Superior temporal gyrus (tissue), 1 donor: ENCODE measurements around the gene NPHP4.

Experiments used
- DNase-seq: peaks from one replicate; pipeline ENCODE4 v3.0.0-alpha.2; 2016; ENCODE audit errors: extremely low spot score

The NPHP4 gene

DNA sequence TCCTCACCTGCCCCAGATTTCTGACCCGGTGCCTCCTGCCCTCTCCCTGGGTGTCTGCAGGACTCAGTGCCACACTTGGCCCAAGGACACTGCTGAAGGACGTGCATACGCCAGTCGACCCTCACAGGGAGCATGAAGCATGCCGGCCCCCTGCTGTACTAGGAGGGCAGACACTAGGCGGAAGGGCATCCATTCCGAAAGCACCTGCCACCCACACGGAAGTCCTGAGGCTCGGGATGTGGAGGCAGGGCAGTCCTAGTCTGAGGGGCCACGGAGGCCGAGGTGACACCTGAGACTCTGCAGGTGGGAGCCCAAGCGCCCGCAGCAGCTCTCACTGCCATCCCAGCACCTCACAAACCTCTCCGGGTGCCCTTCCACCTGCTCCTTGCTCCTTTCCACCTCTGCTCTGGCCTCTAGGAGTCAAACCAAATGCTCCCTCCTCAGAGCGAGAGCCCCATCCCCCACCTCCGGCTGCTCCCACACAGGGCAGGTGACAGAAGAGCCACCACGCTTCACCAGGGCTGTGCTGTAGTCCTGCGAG, 2.4 kb downstream of the NPHP4 start:
- no peak for DNase-seq

DNA sequence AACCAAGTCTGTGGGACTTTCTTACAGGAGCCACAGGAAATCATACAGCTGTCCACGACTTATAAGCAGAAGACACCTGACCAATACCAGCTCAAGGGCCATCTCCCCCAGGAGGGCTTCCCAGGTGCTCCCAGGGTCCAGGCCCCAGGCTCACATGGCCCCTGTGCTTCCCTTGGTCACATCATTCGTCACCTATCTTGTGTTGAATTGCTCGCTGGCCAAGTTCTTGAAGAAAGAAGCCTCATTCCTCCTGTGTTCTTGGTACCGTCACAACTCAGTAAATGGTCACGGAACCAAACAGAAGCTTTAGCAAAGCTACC, 3.0 kb downstream of the NPHP4 start:
- no peak for DNase-seq

- no peak for DNase-seq
Observed at GRCh38 chr1:5988596-5989285, 3.5 kb downstream of the NPHP4 start.

DNA sequence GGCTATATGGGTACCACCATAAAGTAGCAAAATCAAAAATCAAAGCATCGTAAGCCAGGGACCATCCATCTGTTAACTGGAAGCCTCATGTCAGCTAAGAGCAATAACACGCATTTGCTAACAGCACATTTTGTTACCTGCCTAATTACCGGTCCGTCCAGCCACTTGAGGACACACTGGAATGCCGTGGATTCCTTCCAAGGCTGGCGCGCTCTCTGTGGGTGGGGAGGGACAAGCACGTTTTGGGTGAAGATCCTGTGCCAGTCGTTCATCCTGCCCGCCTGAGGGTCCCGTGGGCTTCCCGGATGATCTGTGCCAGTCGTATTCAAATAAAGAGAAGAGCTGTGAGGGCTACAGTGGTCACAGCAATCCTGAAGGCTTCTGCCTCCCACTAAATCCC, 6.2 kb downstream of the NPHP4 start:
- DNase-seq, result no peak

- no peak for DNase-seq
Observed at GRCh38 chr1:5985250-5985649, 7.0 kb downstream of the NPHP4 start.

DNA sequence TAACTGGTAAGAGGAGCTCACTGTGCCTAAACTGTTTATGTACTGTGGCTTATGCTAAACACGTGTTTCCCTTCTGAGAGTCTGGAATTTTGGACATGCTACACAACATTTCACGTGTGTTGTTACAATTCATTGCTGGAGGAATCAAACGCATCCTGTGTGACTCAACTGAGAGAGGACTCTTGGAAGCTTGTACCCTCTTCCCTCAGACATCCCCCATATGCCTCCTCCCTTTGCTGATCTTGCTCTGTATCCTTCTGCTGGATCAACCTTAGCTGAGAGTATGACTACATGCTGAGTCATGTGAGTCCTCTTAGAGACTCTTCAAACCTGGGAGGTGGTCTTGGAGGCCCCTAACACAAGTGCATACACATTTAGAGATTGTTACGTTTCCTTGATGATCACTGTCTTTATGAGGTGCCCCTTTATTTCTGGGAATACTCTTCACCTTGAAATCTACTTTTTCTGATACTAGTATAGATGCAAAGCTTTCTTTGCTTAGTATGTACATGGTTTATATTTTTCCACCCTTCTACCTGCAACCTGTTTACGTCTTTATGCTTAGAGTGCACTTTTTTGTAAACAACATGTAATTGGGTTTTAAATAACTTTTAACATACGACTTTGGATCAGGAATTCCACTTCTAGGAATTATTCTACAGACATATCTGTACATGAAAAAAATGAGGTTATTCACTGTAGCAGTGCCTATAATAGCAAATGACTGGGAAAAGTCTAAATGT, 8.7 kb downstream of the NPHP4 start:
- no peak for DNase-seq

GRCh38 chr1:5982868-5983267, 9.4 kb downstream of the NPHP4 start:
- DNase-seq, result no peak

DNA sequence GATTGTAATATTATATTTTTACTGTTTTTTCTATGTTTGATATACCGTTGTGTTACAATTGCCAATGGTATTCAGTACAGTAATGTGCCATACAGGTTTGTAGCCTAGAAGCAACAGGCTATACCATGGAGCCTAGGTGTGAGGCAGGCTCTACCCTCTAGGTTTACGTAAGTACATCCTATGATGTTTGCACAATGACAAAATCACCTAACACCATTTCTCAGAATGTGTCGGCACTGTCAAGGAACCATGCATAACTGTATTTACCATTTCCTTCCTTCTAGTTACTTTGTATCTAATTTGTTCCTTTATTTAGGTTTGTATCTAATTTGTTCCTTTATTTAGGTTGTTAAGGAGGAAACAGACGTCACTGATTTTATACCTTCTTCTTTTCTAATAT, 9.9 kb downstream of the NPHP4 start:
- DNase-seq, result no peak

DNA sequence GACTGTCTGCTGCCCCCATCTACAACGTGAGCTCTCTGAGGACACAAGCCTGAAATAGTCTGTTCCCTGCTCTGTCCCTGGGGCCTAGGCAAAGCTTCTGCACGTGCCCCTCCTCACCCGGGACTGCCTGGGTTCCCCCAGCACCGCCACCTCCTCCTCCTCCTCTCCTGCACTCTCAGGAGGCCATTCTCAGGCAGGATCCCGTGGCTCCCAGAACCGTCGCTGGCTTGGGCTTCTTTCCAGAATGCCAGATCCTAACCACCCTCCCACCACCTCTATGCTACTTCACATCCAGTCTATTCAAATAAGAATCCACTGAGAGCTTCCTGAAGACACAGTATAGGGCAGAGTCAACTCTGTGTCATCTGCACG, 11.2 kb downstream of the NPHP4 start:
- no peak for DNase-seq

DNA sequence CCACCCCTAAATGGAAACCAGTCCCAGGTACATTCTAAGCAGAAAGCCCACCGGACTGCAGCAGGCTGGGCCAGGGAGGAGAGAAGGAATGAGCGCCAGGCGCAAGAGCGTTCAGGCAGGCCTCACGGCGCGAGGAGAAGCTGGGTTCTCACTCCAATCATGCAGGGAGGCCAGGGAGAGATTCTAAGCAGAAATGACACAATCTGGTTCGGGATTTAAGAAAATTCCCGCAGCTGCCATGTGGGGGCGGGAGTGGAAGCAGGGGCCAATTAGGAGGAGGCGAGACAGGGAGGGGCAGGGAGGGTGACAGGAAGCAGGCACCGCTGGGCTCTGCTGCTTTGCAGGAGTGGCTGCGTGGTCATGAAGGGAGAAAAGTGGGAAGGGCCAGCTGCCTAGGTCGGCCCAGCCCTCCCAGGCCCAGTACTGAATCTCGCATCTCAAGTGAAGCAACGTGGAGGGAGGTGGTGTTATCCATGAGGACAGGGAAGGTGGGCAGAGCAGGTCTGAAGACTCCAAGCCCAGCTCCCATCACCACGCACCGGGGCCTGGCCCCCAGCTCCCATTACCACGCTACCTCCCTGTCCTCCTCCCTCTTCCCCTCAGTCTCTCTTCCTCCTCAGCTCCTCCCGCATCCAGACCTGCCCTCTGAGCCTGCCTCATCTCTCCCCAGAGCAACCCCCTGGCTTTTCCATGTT, 11.8 kb downstream of the NPHP4 start:
- DNase-seq, result peak; percentile 63

DNA sequence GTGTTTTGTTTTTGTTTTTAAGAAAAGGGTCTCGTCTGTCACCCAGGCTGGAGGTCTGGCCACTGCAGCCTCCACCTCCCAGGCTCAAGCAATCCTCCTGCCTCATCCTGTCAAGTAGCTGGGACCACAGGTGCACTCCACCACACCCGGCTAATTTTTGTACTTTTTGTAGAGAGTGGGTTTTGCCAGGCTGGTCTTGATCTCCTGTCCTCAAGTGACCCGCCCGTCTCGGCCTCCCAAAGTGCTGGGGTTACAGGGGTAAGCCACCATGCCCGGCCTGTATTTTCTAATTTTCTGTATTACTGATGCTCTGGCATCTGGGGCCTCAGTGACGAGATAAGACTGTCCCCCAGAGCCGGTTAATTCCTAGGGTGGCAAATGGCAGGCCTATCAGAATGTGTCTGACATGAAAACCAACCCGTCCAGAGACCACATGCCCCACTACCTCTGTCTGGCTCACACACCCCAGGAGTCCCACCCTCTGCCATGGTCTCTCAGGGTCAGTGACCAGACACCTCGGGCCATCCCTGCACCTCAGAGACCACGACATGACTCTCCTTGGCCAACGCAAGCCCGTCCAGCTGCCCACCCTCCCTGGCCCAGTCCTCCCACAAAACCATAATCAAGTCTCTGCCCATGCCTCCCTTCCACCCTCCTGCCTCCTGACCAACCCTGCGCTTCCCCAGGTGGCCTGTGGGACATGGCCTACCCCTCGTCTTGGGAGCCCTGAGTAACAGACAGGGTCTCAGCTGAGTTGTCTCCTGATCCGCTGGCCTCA, 12.5 kb downstream of the NPHP4 start:
- DNase-seq, result no peak

DNA sequence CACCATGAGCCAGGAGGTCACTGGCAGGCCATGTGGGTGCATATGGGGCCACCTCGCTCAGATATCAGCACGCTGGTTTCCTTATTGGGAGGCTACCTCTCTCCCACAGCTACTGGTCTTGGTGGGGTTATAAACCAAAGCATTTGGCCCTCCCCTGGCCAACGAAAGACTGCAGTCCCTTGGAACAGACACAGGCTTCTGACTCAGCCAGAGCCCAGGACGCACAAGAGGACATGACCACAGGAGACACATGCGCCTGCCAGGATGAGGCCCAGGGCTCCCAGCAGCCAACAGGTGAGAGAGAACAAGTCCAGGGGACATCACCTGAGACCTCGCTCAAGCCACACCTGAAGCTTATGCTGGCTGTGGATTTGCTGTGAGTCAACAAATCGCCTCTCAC, 13.8 kb downstream of the NPHP4 start:
- no peak for DNase-seq

GRCh38 chr1:5977494-5978444, 14.5 kb downstream of the NPHP4 start:
- no peak for DNase-seq

DNA sequence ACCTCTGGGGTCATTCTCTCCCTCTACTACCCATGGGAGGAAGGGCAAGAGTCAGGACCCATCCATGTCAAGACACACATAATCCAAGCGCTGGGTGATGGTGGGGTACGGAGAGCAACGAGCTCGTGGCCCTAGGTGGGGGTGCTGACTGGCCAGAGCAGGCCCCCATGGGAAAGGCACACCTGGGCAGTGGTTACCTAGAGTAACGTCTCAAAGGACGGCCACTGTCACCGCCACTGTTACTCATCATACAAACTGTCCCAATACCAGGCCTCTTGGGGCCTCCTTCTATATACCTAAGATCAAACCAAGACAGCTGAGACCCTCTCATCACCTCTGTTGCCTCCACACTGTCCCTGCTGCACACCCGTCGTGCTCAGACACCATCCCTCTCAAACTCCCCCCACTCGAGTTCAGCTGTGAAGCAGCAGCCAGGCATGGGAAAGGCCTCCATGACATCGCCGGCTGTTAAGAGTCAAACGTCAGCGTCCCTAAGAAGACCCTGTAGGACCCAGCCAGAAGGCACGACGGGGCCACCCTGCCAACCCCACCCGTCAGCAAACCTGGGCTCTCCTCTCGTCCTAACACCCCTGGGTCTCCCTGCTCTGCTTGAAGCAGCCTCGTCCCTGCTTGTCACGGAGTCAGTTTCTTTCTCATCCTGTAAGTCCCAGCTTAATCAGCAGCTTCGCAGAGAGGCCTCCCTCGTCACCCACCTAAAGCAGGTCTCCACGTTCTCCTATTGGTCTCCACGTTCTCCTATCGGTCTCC, 15.3 kb downstream of the NPHP4 start:
- DNase-seq, result no peak

- DNase-seq, result no peak
Observed at GRCh38 chr1:5976231-5976630, 16.0 kb downstream of the NPHP4 start.

- DNase-seq, result peak; percentile 85
Observed at GRCh38 chr1:5975133-5975880, 16.9 kb downstream of the NPHP4 start.

- DNase-seq, result no peak
Observed at GRCh38 chr1:5974631-5975030, 17.6 kb downstream of the NPHP4 start.

GRCh38 chr1:5973771-5974170, 18.5 kb downstream of the NPHP4 start:
- peak; percentile 83 for DNase-seq

DNA sequence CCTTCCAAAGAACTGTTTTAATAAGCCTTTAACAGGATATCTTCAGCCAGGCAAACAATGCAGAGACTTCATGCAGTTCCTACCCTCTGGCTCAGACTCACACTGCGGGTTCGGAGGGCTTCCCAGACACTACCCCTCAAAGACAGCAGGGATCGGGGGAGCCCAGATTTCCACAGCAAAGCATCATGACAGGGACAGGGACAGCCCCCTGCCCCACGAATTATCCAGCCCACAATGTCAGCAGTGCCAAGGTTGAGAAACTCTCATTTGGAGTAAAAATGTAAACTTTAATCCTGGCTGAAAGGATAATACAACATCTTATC, 20.1 kb downstream of the NPHP4 start:
- DNase-seq, result no peak
